ENCODE data around the gene SEC14L6. TPM values are rescaled to one million over a fixed set of nuclear protein-coding genes. Genes with fewer than 3 reads are reported as not detected.

Gene SEC14L6
- total RNA-seq, 4 donors from 2014 or later = 15.2 to 105 (median 41.4) TPM

DNA sequence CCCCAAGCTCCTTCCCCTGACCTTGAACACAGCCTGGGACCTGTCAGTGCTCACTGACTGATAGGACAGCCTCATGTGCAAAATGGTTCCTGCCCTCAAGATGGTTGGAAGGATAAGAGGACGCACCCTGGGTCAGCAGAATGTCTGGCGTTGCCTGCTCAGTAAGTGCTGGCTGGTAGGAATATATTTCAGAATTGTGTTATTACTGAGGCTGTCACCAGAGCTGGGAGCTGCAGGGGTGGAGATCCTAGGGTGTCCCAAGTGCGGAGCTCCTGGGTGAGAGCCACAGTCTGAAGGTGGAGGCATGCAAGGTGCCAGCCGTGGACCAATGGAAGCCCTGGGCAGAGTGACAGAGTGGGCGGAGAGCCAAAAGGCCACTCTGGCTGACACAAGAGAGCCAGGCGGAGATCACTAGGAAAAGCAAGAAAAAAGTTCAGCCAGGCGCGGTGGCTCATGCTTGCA lies 40.0 kb downstream of the SEC14L6 start:
- H3K9me3 ChIP-seq = no peaks in the 10 kb centered on the region
- DNase-seq (ENCODE audit: low spot score in 2 of 2) = no peak
- H3K27me3 ChIP-seq = peaks cover 42% of the 10 kb centered on the region
- TF ChIP-seq EP300 (IDR thresholded peaks at IDR 0.05) = no peak
- TF ChIP-seq POLR2AphosphoS5 (IDR thresholded peaks at IDR 0.05) = no peak
- TF ChIP-seq, protein P1, sequence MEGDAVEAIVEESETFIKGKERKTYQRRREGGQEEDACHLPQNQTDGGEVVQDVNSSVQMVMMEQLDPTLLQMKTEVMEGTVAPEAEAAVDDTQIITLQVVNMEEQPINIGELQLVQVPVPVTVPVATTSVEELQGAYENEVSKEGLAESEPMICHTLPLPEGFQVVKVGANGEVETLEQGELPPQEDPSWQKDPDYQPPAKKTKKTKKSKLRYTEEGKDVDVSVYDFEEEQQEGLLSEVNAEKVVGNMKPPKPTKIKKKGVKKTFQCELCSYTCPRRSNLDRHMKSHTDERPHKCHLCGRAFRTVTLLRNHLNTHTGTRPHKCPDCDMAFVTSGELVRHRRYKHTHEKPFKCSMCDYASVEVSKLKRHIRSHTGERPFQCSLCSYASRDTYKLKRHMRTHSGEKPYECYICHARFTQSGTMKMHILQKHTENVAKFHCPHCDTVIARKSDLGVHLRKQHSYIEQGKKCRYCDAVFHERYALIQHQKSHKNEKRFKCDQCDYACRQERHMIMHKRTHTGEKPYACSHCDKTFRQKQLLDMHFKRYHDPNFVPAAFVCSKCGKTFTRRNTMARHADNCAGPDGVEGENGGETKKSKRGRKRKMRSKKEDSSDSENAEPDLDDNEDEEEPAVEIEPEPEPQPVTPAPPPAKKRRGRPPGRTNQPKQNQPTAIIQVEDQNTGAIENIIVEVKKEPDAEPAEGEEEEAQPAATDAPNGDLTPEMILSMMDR (IDR thresholded peaks at IDR 0.05) = no peak
- no peak for TF ChIP-seq POLR2A (IDR thresholded peaks at IDR 0.05)
- H3K27ac ChIP-seq = no peak overlapping the region
- 66% methylated on average over 8 of the region's 8 CpGs for WGBS
- peaks cover 6% of the 10 kb centered on the region for H3K4me1 ChIP-seq
- no peaks in the 10 kb centered on the region for H3K36me3 ChIP-seq
- no peak overlapping the region for H3K4me3 ChIP-seq

DNA sequence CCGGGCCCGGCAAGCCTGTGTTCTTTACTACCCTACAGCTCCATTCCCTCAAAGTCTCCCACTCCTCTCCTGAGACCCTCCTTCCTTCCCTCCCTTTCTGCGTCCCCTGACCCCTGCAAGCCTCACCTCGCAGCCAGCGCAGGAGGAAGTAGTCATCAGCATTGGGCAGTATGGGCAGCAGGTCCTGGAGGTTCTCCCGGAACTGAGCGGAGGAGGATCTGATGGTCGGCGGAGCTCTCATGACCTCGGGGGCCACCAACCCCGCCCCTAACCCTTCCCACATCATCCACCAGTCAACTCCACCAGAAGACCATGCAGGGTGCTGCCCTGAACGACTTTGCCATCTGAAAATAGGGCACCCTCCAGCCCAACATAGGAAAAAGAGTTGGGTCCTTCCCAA lies 43.0 kb downstream of the SEC14L6 start:
- TF ChIP-seq POLR2AphosphoS5 (IDR thresholded peaks at IDR 0.05) = no peak
- no peak for TF ChIP-seq POLR2A (IDR thresholded peaks at IDR 0.05)
- TF ChIP-seq EP300 (IDR thresholded peaks at IDR 0.05) = no peak
- TF ChIP-seq, protein P1 (IDR thresholded peaks at IDR 0.05) = no peak
- H3K4me3 ChIP-seq = no peak overlapping the region
- H3K27ac ChIP-seq = no peak overlapping the region
- WGBS = 85% methylated on average over 12 of the region's 12 CpGs
- no peaks in the 10 kb centered on the region for H3K9me3 ChIP-seq
- H3K36me3 ChIP-seq = no peaks in the 10 kb centered on the region
- peaks cover 45% of the 10 kb centered on the region for H3K27me3 ChIP-seq
- no peak for DNase-seq (ENCODE audit: low spot score in 2 of 2)
- H3K4me1 ChIP-seq = peaks cover 6% of the 10 kb centered on the region

DNA sequence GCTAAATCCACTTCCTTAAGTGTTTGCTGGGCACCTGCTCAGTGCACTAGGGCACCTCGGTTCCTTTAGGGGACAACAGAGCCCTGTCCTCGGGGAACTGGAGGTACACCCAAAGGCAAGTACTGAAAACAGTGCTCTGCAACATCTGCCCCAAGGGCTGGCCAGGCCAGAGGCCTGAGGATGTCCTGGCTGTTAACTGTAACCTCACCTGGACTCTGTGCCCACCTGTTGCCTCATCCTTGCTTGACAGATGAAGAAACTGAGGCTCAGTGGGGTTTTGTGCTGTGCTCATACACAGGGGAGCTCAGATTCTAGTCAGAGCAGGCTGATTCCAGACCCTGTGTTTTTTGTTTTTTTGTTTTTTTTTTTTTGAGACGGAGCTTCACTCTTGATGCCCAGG lies 43.6 kb downstream of the SEC14L6 start:
- H3K4me3 ChIP-seq = no peak overlapping the region
- no peaks in the 10 kb centered on the region for H3K36me3 ChIP-seq
- TF ChIP-seq POLR2A (IDR thresholded peaks at IDR 0.05) (no peak), POLR2AphosphoS5 (IDR thresholded peaks at IDR 0.05) (no peak), EP300 (IDR thresholded peaks at IDR 0.05) (no peak)
- TF ChIP-seq, protein P1 (IDR thresholded peaks at IDR 0.05) = no peak
- peaks cover 6% of the 10 kb centered on the region for H3K4me1 ChIP-seq
- H3K27ac ChIP-seq = no peak overlapping the region
- WGBS = 64% methylated on average over 3 of the region's 3 CpGs
- DNase-seq (ENCODE audit: low spot score in 2 of 2) = no peak
- peaks cover 45% of the 10 kb centered on the region for H3K27me3 ChIP-seq
- no peaks in the 10 kb centered on the region for H3K9me3 ChIP-seq

DNA sequence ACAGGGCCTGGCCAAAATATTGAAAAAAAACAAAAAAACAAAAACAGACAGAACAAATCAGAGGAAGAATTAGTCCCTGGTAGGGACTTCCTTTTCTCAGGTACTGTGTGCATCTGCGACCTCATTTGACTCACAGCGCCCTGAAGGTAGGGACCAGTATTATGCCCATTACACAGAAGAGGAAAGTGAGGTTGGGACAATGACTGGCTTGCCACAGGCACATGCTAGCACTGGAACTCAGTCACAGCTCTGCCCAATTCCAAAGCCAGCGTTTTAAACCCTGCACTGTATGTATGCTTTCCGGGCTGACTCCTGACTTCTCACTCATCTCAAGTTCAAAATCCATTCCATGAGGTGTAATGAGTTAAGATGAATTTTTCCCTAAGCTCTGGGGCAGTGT lies 44.4 kb downstream of the SEC14L6 start:
- H3K36me3 ChIP-seq = no peaks in the 10 kb centered on the region
- DNase-seq (ENCODE audit: low spot score in 2 of 2) = no peak
- no peak overlapping the region for H3K4me3 ChIP-seq
- H3K27ac ChIP-seq = no peak overlapping the region
- no peaks in the 10 kb centered on the region for H3K9me3 ChIP-seq
- TF ChIP-seq POLR2AphosphoS5 (IDR thresholded peaks at IDR 0.05) (no peak), POLR2A (IDR thresholded peaks at IDR 0.05) (no peak), EP300 (IDR thresholded peaks at IDR 0.05) (no peak)
- TF ChIP-seq, protein P1 (IDR thresholded peaks at IDR 0.05) = no peak
- 81% methylated on average over 4 of the region's 4 CpGs for WGBS
- peaks cover 6% of the 10 kb centered on the region for H3K4me1 ChIP-seq
- H3K27me3 ChIP-seq = peaks cover 41% of the 10 kb centered on the region

DNA sequence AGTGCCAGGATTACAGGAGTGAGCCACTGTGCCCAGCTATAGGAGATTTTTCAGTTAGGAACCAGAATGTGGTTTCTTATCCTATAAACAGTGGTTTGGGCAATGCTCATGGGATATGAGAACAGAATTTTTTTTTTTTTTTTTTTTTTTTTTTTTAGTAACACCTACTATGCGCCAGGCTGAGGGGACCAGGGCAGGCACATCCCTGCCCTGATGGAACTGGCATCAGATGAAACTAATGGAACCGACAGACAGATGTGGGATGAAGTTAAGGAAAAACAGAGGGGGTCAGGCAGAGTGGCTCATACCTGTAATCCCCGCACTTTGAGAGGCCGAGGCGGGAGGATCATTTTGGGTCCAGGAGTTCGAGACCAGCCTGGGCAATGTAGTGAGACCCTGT lies 45.9 kb downstream of the SEC14L6 start:
- Histone ChIP-seq H3K4me3 (no peak overlapping the region), H3K36me3 (no peaks in the 10 kb centered on the region)
- 82% methylated on average over 6 of the region's 6 CpGs for WGBS

More for the DNA sequence above, 45.9 kb downstream of the SEC14L6 start:
- no peak for DNase-seq (ENCODE audit: low spot score in 2 of 2)
- TF ChIP-seq, protein P1 (IDR thresholded peaks at IDR 0.05) = no peak
- TF ChIP-seq POLR2AphosphoS5 (IDR thresholded peaks at IDR 0.05) = no peak
- TF ChIP-seq POLR2A (IDR thresholded peaks at IDR 0.05) = no peak
- TF ChIP-seq EP300 (IDR thresholded peaks at IDR 0.05) = no peak
- H3K9me3 ChIP-seq = no peaks in the 10 kb centered on the region
- no peak overlapping the region for H3K27ac ChIP-seq
- peaks cover 6% of the 10 kb centered on the region for H3K4me1 ChIP-seq
- H3K27me3 ChIP-seq = peaks cover 27% of the 10 kb centered on the region

All from suprapubic skin (tissue), 4 donors.